LNCaP clone FGC (cell line): ENCODE data around the gene DLD.

Experiments used
- DNase-seq: peaks from one replicate; pipeline ENCODE4 v3.0.0-alpha.2; 2011; ENCODE audit warnings: low read depth
- H3K4me3 ChIP-seq: 2 replicates; pipeline ENCODE4 v1.5.1; 2011; ENCODE audit warnings: mild to moderate bottlenecking, low read depth, low read length, control low read depth
- TF ChIP-seq, protein P1 (sequence below): IDR thresholded peaks from 2 replicates; pipeline ENCODE4 v1.5.1; 2012; ENCODE audit warnings: mild to moderate bottlenecking; ENCODE audit not compliant: control insufficient read depth, insufficient read depth; ENCODE audit errors: extremely low read depth

The DLD gene

DNA sequence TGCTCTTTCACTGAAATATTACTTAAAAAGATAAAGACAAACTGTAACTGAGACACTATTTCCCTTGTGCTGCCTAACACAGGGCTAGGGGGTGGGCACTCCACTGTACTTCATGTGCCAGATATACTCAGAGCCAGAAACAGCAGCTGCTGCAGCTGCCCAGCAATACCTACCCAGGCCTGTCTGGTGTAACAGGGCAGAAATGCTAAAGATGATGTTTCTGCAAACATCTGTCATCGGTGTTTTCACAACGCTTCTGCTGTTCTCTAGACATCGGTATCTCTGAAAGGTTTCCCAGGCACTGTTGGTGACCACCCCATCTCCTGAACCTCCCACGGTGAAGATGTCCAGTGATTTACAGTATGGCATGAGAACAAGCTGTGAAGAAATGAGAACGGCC, 69.3 kb downstream of the DLD start:
- TF ChIP-seq, protein P1, sequence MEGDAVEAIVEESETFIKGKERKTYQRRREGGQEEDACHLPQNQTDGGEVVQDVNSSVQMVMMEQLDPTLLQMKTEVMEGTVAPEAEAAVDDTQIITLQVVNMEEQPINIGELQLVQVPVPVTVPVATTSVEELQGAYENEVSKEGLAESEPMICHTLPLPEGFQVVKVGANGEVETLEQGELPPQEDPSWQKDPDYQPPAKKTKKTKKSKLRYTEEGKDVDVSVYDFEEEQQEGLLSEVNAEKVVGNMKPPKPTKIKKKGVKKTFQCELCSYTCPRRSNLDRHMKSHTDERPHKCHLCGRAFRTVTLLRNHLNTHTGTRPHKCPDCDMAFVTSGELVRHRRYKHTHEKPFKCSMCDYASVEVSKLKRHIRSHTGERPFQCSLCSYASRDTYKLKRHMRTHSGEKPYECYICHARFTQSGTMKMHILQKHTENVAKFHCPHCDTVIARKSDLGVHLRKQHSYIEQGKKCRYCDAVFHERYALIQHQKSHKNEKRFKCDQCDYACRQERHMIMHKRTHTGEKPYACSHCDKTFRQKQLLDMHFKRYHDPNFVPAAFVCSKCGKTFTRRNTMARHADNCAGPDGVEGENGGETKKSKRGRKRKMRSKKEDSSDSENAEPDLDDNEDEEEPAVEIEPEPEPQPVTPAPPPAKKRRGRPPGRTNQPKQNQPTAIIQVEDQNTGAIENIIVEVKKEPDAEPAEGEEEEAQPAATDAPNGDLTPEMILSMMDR = no peak
- DNase-seq = no peak
- H3K4me3 ChIP-seq = no peak overlapping the region

DNA sequence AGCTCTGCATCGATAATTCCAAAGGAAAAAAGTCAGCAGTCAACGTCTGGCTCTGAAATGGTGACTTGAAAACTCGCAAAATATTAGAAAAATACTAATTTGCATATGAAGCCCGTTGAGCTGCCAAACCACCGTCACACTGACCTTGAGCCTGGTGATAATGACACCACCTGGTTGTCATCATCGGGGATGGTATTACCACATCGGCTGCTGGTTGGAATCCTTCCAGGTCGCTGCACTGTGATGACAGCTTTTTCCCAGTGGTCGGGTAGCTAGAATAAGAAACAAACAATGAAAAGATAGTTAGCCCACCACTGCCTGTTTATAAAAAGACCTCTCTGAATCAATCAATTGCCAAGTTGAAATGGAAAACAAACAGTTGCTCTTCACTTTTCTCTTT, 70.4 kb downstream of the DLD start:
- no peak for DNase-seq
- TF ChIP-seq, protein P1 = no peak

DNA sequence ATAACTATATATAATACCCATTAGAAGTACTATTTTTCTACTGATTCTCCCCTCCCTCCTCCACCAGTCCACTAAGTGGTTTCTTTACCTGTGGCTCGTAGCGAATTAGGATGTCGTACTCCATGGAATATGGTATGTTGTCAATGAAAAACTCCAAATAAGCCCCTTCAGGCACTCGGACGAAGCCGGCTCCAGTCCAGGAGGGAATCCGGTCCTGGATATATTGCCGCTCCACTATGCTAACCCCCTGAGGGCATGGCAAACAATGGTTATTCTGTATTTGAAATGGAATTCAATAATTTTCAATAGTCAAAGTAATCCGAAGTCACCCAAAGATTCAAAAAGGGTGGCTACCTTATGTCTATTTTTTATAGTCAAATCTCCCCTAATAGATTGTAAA, 71.8 kb downstream of the DLD start:
- no peak for DNase-seq
- H3K4me3 ChIP-seq = no peak overlapping the region
- TF ChIP-seq, protein P1 = no peak

More for the DNA sequence above, 70.4 kb downstream of the DLD start:
- H3K4me3 ChIP-seq = no peak overlapping the region

DNA sequence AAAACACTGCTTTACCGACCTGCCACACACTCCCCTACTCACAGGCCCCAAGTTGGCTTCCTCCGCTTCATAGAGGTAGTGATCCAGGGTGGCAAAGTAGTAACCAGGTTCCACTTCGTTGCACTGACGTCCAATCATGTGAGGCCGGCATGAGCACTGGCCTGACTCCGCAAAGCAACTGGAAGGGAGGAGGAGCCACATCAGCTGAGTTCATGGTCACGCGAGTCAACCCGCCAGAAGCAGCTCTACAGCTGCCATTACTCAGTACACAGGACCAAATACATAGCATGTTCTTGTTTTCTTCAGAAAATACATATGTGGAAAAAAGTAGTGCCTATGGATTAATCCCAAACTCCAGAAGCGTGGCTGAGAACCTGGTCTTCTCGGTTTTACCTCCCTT, 73.5 kb downstream of the DLD start:
- no peak for DNase-seq
- no peak overlapping the region for H3K4me3 ChIP-seq
- TF ChIP-seq, protein P1 = no peak

DNA sequence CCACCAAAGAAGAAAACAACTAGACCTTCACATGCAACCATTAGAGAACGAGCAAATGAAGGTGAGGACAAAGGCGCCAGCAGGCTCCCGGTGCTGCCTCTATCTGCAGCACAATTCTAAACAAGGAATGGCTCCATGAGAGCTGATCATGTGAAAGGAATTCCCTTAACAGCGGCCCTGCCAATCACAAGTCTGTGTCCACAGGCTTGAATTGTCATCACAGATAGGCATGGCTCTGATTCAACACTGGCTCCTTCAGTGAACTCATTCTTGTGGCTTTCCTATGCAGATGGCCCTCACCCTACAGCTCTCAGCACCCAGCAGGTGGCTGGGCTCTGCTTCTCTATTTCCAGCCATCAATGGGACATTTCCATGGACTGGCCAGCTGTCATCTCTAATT, 75.7 kb downstream of the DLD start:
- TF ChIP-seq, protein P1 = no peak
- DNase-seq = no peak
- H3K4me3 ChIP-seq = no peak overlapping the region

DNA sequence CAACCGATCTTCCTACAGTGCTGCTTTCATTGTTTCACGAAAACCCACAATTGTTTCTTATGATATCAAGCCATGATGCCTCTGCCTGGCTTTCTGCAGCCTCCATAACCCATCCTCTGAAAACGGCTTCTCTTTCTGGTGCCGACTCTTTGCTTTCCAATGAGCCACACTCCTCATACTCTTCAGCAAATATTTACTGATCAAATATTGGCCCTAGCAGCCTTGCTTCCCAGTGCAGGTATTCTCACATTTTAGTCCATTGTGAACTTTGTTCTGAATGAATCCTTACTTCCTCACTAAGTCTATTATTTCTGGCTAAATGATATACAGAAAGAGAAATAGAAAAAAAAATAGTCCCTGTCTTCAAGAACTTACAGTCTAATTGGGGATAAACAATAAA, 76.4 kb downstream of the DLD start:
- H3K4me3 ChIP-seq = no peak overlapping the region
- DNase-seq = peak; percentile 63
- TF ChIP-seq, protein P1 = no peak

DNA sequence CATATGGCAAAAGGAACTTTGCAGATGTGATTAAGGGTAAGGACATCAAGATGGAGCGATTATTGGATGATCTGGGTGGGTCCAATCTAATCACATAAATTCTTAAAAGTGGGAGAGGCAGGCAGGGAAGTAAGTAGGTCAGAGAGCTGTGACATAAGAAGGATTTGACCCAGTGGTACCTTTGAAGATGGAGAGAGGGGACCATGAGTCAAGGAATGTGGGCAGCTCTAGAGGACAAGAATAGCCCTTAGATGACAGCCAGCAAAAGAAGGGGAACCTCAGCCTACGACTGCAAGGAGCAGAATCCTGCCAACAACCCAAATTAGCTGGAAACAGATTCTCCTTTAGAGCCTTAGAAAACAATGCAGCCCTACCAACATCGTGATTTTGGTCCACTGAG, 77.5 kb downstream of the DLD start:
- no peak overlapping the region for H3K4me3 ChIP-seq
- TF ChIP-seq, protein P1 = no peak
- DNase-seq = no peak
